Stimulated activated CD4-positive, alpha-beta T cell treated with anti-CD3 and anti-CD28 coated beads, Interleukin-12 subunit alpha, Interleukin-12 subunit beta, amount 100 ng/mL, for 48 hours (primary cell): Measurements from ENCODE around the gene RNF144A.
"Not testable (repeated sequence)": the region's sequence is repeated elsewhere in the genome, so short reads cannot be mapped to it uniquely, and the experiment has no call there.

ENCODE experiments used
- DNase-seq, 3 donors: peaks; one replicate each; pipeline ENCODE4 v3.0.0-alpha.2; 2020; ENCODE audit warnings: low read depth in 2 of 3, low spot score in 1 of 3

Gene RNF144A

DNA sequence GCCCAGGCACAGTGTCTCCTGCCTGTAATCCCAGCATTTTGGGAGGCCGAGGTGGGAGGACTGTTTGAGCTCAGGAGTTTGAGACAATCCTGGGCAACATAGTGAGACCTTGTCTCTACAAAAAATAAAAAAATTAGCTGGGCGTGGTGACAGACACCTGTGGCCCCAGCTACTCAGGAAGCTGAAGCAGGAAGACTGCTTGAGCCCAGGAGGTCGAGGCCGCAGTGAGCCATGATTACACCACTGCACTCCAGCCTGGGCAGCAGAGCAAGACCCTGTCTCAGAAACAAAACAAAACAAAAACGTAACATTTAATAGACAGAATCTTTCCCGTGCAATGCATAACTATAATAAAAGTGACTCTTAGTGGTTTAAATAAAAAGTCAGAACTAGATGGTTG is 84.2 kb downstream of the RNF144A start:
- not testable (repeated sequence) for DNase-seq

DNA sequence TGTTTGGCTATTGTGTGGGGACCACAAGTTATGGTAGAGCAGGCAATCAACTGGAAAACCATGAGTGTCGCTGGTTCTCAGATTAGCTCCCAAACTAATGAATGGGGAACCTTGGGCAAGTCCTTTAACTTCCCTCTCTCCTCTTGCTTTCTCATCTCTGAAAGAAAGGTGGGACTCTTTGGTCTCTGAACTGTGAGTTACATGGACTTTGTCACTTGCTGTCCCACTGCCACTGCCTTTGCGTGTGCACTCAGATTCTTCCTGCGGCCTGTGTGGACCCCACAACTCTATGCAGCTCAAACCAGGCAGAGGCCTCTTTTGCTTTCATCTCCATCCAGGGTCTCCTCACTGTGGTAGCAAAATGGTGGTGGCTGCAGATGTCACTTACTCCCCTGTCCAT is 86.7 kb downstream of the RNF144A start:
- no peak for DNase-seq

DNA sequence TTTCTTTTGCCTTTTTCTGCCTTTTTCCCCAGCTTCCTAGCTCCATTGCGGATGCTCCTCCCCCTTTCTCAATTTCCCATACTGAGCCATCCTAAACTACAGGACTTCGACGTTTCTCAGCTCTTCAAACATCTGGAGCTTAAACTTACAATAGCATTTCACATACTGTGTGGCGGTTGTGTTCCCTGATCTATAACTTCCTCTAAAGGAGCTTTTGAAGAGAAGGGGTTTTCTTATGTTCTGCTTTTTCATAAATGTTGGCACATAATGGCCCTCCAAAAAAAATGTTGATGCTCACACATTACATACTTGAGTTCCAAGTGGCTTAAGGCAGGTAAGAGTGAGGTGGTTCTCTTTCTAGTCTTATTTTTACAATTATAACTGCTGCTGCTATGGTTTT is 87.4 kb downstream of the RNF144A start:
- no peak for DNase-seq

DNA sequence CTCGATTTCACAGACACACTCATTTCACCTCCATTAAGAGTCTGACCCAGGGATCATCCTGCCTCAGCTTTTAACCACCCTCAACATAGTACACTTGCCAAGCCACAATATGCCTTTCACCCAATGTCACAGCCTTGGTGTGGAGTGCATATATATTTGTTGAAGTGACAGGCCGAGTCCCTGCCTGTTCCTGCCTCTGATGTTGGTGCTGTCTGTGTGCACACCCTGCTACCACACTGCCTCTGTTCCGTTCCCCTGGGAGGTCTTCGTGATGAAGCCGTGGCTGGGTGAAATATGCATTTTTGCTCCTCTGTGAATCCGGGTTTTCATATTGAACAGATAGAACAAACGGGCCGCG is 90.3 kb downstream of the RNF144A start:
- no peak for DNase-seq

DNA sequence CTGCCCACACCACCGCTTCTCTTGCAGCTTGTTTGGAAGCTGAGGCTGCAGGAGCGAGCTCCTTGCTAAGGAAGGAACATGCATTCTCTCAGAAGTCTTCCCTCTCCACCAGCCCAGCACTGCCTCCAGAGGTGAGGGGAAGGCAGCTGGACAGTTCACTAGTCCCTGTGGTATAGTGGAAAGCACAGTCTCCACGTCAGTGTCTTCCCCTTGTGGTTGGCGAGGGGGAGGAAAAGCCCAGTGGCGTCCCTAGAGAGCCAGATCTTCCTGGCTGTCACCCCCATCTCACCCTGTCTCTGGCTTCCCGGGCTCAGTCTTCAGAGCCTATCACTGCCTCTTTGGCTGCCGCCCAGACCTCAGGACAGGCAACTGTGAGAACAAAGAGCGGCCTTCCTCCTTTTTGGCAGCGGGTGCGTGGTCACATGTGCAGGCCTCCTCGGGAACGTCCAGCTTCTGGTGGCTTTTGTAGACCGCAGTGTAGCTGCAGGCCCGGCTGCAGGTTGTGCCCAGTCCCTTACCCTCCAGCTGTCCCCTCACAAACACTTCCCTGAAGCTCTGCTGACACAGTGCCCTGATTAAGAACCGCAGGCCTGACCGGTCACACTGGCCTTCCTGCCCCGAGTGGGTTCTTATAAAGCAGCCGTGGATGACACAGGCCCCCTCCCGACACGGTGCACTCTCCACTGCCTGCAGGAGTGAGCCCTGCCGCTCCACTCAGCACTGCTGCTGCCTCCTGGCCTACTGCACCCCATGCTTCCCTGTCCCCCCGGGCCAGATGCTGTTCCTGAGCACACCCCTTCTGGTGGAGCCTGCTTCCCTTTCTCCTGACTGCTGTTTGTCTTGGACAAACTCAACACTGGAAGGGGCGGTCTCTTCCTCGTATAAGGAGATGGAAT is 90.9 kb downstream of the RNF144A start:
- no peak for DNase-seq

DNA sequence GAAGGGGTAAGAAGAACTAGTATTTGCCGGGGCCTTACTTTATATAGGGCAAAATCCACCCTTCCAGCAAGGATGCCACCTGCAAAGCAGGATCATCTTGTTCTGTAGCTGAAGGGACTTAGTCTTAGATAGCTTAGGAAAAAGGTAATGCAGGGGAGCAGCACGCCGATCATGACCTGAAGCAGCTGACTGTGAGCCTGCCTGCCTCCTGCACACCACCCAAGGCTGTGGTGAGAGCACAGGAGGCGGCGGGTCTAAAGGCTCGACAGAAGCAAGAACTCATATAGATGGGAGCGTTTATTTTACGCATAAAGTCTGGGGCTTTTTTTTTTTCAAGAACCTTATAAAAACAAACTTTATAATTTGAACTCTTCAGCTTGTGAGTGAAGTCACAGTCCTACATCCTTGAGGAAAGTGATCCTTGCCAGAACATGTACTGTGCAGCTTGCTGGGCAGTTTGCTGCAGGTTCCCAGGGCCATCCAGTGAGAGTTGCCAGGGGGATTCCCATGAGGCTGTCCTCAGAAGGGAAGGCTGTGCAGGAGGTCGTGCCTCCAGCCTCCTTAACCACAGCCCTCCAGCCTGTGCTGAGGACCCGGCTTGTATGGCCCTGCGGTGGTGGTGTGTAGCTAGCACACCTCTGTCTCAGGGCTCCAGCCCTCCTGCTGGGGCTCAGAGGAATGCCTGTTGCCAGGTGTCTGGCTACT is 92.1 kb downstream of the RNF144A start:
- DNase-seq, result no peak

DNA sequence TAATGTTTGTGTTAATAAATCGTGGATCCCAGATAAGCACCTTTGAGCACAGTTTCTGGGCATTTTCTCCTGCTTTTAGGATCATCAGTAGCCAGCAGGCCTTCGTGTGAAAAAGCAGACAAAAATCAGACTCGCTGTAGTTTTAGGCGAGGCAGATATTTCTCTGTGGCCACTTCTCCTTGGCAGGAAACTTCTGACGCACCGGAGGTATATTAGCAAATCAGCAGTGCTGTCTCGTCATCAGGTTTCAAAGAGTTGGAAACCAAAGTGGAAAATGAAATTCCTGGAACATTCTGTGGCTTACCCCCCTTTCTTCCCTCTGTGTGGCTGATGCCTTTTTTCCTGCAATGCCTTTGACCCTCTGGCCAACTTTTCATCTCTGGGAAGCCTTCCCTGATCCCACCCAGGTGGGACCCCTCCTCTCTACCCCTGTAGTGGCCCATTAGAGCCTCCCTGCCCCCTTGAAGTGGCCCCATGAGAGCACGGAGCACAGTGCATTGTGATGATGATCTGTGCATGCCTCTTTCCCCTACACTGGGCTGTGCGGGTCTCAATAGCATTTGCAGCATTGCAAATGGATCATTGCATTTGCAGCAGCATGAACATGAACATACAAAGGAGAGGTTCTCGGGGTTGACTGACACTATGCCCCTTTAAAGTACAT is 93.3 kb downstream of the RNF144A start:
- DNase-seq, result no peak

DNA sequence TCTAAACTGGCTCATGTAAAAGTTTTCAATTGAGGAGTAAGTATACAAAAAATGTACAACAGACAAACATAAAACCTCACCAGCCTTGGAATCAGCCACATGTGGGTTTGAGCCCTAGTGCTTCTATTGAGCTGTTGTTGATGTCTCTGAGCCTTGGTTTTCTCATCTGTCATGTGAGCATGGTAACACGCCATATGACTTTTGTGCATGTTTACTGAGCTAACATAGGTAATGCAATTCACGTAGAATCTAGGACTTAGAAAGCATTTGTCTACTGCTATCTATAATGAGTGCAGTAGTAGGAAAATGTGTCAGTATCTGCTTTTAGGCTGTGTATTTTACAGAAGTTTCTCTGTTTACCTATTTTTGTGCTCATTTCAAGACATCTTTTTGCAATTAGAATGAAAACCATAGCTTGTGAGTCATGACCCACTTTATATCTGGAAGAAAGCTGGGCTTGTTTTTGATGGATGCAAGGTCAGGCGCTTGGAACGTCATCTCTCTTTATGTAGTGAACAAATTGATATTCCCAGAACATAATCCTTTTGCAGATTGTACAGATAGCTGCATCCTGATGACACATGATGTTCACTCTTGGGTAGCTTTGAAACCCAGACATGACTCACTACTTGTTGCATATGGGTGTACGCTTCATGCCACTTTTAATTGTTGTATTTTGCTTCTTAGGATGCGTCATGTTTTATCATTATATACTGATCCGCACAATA is 94.3 kb downstream of the RNF144A start:
- DNase-seq, result no peak

DNA sequence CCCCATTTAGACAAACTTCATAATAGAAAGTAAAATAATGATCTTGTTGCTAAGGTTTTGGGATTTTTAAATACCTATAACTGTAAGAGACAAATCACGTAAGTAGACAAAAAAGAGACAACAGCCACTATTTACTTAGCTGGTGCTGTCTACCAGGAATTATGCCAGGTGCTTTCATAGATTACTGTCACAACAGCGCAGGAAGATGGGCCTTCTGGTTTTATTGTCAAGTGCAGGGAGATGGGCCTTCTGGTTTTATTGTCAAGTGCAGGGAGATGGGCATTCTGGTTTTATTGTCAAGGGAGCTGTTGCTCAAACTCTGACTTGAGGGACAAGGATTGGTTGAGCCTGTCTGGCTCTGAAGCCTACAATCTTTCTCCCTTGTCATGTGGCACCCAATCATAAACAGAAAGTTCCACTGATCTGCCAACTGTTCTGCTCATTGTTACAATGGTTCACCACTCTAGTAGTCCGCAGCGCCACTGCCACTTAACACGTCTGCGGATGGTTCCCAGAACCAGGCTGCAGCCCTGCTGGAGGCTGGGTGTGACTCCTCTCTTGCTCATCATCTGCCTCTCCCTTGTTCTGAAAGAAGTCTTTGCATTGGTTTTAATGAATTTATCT is 95.0 kb downstream of the RNF144A start:
- DNase-seq, result no peak

DNA sequence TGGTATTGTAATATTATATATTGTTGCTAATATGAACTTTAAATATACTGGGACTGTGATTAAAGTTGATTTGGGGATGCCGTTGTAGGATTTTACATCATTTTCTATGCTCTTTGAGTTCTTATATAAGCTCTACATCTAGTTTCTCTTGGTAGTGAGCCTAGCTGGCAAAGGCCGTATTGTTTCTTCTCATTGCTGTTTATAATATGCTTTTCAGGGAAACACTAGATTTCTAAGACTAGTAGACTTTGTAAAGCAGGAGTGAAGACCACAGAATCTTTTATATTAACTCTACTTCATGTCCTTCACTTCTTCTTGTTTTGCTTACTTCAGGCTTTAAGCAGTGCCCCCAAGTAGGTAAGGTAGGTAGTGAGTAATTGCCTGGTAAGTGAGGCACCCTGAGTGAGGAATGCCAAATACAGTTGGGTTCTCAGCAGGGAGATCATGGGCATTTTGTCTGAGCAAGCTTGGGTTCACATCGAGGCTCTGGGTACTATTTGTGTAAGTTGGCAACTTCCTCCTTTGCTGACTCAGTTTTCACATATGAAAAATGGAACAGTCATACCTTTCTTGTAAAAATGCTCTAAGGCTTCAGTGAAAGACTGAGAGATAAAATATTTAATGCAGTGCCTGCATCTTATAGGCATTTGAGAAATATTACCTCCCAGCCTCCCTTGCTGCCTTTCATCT is 96.4 kb downstream of the RNF144A start:
- DNase-seq, result no peak

DNA sequence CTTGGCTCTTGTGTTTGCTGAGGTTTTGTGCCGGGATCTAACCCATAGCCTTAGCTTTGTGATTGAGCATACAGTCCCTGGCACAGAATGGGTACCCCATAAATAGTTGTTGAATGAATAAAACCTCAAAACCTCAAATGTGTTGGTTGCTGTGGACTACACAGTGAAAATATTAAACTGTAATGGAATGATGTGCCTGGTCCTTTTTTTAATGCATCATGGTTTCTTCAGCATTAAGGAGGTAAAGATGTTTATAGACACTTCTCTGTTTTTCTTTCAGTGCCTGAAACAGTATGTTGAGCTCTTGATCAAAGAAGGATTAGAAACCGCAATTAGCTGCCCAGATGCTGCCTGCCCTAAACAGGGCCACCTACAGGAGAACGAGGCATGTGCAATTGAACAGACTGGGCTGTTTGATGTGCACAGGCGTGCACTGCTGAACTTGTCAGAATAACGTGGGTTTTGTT is 97.0 kb downstream of the RNF144A start:
- peak in 1 of 3 donors; percentile 8 for DNase-seq

DNA sequence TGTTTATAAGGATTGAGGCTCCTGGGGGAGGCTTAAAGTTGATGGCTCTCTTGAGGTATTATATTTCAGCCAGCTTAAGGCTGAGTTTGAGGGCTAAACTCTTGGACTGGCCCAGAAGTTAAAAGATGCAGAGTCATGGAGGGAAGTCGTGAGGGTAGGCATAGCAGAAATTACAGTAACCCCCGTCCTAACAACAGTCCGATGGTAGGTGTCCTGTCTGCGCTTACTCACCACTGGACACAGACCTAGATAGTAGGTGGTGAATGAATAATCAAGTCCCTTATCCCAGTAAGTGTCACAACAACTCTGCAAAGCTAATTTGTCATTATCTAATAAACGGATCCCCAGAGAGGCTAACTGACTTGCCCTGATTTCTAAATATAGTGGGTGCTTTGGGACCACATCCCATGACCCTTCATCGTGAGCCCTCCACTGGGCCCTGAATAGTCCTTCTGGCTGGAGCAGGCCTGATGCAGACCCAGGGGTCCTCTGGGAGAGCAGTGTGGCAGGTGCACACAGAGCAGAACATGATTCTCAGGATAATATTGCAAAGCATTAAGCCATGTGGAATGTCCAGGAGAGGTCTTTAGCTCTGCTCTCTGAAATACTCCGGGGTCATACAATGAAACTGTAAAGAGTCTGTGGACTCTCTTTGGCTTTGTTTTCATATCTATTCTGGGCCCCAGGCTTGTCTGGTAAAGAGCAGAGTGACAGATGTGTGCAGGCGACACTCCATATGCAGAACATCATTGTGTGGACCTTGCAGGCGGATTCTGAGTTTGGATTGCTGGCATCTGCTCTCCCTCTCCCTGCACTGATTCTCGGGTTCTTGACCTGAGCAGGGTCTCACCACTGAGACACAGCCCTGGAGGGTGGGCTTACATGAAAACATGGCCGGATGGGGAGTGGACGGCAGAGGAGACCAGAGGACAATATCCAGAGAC is 98.1 kb downstream of the RNF144A start:
- DNase-seq, result no peak

DNA sequence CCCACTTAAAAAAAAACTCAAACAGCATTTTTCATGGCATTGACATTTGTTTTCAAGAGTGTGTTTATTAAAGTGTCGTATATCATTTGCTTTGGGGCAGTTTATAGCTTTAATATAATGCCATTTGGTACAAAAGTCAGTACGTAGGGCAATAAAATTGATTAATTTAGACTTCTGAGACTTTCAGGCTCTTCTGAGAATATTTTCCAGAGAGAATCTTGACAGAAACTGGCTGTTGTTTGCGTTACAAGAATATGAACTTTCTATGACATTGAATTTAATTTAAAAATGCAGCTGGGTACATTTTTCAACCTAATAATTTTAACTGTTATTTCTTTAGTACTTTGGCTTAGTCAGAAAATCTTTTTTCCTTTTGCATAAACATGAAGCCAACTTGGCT is 98.9 kb downstream of the RNF144A start:
- no peak for DNase-seq

DNA sequence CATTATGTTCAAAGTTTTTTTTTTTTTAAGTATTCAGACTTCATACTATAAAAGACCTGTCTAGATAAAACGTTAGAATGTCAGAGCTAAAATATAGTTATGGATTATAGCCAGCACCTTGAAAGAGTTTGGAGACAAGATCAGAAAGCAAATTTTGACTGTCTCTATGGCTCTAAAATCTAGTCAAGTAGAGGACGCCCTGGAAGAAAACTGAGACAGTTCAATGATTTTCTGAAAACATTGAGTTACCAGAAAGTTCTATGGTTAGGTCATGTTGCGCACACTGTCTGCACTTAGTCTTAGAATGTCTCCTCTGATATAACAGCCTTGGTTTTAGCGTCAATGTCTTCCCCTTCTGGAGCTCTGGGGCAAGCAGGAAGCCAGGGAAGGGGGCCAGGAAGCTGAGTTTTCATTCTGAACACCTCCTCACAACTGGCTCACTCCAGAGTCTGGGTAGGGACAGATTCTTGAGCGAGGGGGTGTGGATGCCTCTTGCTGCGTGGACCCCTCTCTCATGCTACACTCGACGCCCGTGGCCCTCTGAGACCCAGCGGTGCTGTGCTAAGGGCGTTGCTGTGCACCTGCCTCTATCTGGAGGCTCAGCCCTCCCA is 99.5 kb downstream of the RNF144A start:
- DNase-seq, result no peak

DNA sequence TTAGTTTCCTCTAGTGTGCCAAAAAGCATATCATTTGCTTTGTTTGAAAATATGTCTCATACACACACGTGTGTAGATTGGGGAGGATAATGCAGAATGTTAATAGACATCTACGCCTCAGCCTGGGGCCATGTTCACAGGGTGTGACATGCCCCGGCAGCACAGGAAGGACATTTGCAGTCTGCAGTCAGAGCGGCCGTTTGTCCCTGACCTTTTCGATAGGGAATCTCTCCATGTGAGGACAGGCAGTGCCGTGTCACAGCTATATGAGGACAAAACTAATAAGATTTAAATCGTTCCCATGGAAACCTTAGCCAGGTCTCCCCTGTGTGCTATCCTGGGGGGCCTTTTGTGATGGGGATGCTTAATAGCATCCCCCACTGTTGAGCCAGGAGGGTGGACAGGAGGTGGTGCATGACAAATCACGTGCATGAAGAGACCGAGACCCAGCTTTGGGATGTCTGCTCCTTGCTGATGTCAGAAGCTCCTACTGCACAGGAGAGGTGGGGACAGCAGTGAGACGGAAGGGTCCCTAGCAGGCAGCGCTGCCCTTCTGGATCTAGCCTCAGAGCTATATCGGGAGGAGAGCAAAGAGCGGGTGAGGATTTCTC is 100.6 kb downstream of the RNF144A start:
- DNase-seq, result no peak

DNA sequence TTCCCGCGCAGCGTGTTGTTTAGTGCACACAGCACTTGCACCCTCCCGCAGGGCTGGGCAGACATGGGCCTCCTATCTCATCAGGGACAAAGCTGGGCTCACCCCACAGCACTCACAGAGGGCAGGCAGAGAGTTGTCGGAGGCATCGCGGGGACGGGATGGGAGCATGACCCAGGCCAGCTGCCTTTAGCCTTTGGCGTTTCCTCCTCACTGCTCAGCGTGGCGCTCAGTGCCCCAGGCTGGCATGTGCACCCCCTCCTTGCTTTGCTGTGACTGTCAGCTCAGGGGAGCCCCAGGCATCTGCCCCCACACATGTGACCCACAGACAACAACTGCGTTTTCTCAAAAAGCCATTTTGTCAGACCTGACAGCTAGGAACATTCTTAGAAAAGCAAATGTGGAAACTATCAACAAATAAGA is 101.1 kb downstream of the RNF144A start:
- no peak for DNase-seq

DNA sequence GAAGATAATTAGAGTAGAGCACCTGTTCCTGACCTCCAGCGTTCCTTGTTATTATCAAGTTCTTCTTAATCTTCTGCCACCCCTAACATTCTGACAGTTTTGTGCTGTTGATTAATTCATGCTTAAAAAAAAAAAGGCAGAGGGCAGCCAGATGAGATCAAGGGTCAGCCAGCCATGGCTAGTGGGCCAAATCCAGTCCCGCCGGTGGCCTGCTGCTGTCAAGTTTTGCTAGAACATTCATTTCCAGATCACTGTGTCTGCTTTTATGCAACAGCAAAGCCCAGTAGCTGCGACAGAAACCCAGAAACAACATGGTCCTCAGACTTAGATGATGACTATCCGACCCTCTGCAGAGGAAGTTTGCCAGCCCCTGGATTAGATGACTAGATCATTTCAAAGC is 101.6 kb downstream of the RNF144A start:
- no peak for DNase-seq

DNA sequence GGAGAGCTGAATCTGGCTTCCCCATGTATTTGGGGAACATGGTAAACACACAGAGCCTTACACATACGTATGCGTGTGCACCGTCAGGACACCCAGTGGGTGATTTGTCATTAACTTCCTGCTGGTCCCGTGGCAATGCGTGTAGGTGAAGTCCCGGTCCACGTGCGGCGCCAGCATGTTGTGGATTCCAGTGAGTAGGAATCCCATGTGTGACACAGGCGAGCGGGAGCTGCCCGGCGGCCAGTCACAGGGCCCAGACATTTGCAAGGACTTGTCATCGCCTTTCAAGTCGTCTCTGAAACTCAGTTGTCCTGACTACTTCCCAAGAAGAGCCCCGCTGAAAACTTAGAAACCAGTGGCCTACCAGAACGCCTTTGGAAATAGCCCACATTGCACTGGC is 102.0 kb downstream of the RNF144A start:
- DNase-seq, result no peak
